Neural cell (in vitro differentiated cells): ENCODE data around the gene FBLN2. TPM values are rescaled to one million over a fixed set of nuclear protein-coding genes. Genes with fewer than 3 reads are reported as not detected.

Experiments used
- H2AFZ ChIP-seq: fragments of 200-600, 300-800 bp; sonication (generic), shearing (Covaris generic); 2 replicates; pipeline ENCODE4 v1.6.0; 2014; ENCODE audit warnings: low read depth, mild to moderate bottlenecking, antibody characterized with exemption, low read length, moderate library complexity
- H3F3A ChIP-seq: fragments of 200-600 bp; shearing (Covaris generic); 2 replicates; pipeline ENCODE4 v1.6.1; 2016; ENCODE audit warnings: mild to moderate bottlenecking, moderate library complexity, mixed read lengths, antibody characterized with exemption, low read length; ENCODE audit not compliant: insufficient read depth, poor library complexity, severe bottlenecking
- H3K27ac ChIP-seq: fragments of 200-600, 300-800 bp; sonication (generic), shearing (Covaris generic); 2 replicates; pipeline ENCODE4 v1.5.1; 2014; ENCODE audit warnings: mild to moderate bottlenecking, low read length, moderate library complexity
- H3K27me3 ChIP-seq: fragments of 300-800, 200-600 bp; sonication (generic), shearing (Covaris generic); 2 replicates; pipeline ENCODE4 v1.6.0; 2014; ENCODE audit warnings: mild to moderate bottlenecking, low read depth, low read length, moderate library complexity; ENCODE audit not compliant: insufficient read depth
- H3K36me3 ChIP-seq: fragments of 300-800, 200-600 bp; sonication (generic), shearing (Covaris generic); 2 replicates; pipeline ENCODE4 v1.5.1; 2014; ENCODE audit warnings: mild to moderate bottlenecking, antibody characterized with exemption, low read length, moderate library complexity; ENCODE audit not compliant: insufficient read depth
- H3K4me2 ChIP-seq: fragments of 300-800, 200-600 bp; sonication (generic), shearing (Covaris generic); 2 replicates; pipeline ENCODE4 v1.6.0; 2014; ENCODE audit warnings: mild to moderate bottlenecking, low read length
- H3K4me3 ChIP-seq: fragments of 300-800, 200-600 bp; sonication (generic), shearing (Covaris generic); 2 replicates; pipeline ENCODE4 v1.5.1; 2014; ENCODE audit warnings: mild to moderate bottlenecking, low read length, moderate library complexity
- H3K79me2 ChIP-seq: fragments of 200-600 bp; shearing (Covaris generic); replicated peaks from 2 replicates; pipeline ENCODE4 v1.6.0; 2014; ENCODE audit warnings: mild to moderate bottlenecking, low read length, moderate library complexity; ENCODE audit not compliant: insufficient read depth
- H3K9ac ChIP-seq: fragments of 300-800, 200-600 bp; sonication (generic), shearing (Covaris generic); 2 replicates; pipeline ENCODE4 v1.6.1; 2016; ENCODE audit warnings: mild to moderate bottlenecking, low read length, mixed read lengths
- H3K9me2 ChIP-seq: fragments of 200-600 bp; shearing (Covaris generic); 2 replicates; pipeline ENCODE4 v1.6.1; 2016; ENCODE audit warnings: mild to moderate bottlenecking, low read length, mixed read lengths; ENCODE audit not compliant: insufficient read depth
- H3K9me3 ChIP-seq: fragments of 200-600, 300-800 bp; sonication (generic), shearing (Covaris generic); 2 replicates; pipeline ENCODE4 v1.6.1; 2016; ENCODE audit warnings: mild to moderate bottlenecking, mixed run types, low read length, moderate library complexity, mixed read lengths
- H4K20me1 ChIP-seq: fragments of 200-600 bp; shearing (Covaris generic); 2 replicates; pipeline ENCODE4 v1.6.1; 2016; ENCODE audit warnings: mild to moderate bottlenecking, mixed run types; ENCODE audit not compliant: insufficient read depth
- EP300 ChIP-seq: fragments of 450-650 bp; conservative IDR thresholded peaks from 2 replicates; pipeline ENCODE4 v1.6.1; 2014; ENCODE audit warnings: antibody characterized with exemption, mild to moderate bottlenecking, moderate library complexity; ENCODE audit not compliant: poor library complexity, severe bottlenecking
- EZH2 ChIP-seq: fragments of 200-600, 300-800 bp; shearing (Covaris generic), sonication (generic); IDR thresholded peaks from 2 replicates; pipeline ENCODE4 v1.6.1; 2014; ENCODE audit warnings: antibody characterized with exemption, low read length, borderline replicate concordance, mild to moderate bottlenecking; ENCODE audit not compliant: insufficient read depth, poor library complexity, severe bottlenecking
- MXI1 ChIP-seq: fragments of 450-650 bp; conservative IDR thresholded peaks from 2 replicates; pipeline ENCODE4 v1.6.1; 2014; ENCODE audit warnings: antibody characterized with exemption, mild to moderate bottlenecking; ENCODE audit not compliant: poor library complexity, severe bottlenecking
- POLR2AphosphoS5 ChIP-seq: IDR thresholded peaks from 2 replicates; pipeline ENCODE4 v1.6.1; 2012
- RAD21 ChIP-seq: fragments of 450-650 bp; conservative IDR thresholded peaks from 2 replicates; pipeline ENCODE4 v1.6.1; 2014; ENCODE audit warnings: antibody characterized with exemption, mild to moderate bottlenecking, moderate library complexity
- SMC3 ChIP-seq: fragments of 450-650 bp; conservative IDR thresholded peaks from 2 replicates; pipeline ENCODE4 v1.6.1; 2014; ENCODE audit warnings: antibody characterized with exemption, mild to moderate bottlenecking, moderate library complexity; ENCODE audit not compliant: poor library complexity
- TAF1 ChIP-seq: IDR thresholded peaks from 2 replicates; pipeline ENCODE4 v1.6.1; 2012; ENCODE audit warnings: low read depth
- polyA plus RNA-seq: library from polyadenylated mRNA; depleted of rRNA; stranded (reverse); fragments of >200 nt; gene quantifications from 2 replicates; pipeline ENCODE4 v1.2.3, GENCODE V29; 2014
- TF ChIP-seq, protein P1 (sequence below): fragments of 450-650 bp; IDR thresholded peaks from 2 replicates; pipeline ENCODE4 v1.5.1; 2014; ENCODE audit warnings: antibody characterized with exemption, mild to moderate bottlenecking, moderate library complexity; ENCODE audit not compliant: poor library complexity, severe bottlenecking
- TF ChIP-seq, protein P2 (sequence below): IDR thresholded peaks from 2 replicates; pipeline ENCODE4 v1.6.1; 2012; ENCODE audit warnings: borderline replicate concordance

FBLN2 gene
- polyA plus RNA-seq, 1 donor from 2014 or later: 0.37 TPM

DNA sequence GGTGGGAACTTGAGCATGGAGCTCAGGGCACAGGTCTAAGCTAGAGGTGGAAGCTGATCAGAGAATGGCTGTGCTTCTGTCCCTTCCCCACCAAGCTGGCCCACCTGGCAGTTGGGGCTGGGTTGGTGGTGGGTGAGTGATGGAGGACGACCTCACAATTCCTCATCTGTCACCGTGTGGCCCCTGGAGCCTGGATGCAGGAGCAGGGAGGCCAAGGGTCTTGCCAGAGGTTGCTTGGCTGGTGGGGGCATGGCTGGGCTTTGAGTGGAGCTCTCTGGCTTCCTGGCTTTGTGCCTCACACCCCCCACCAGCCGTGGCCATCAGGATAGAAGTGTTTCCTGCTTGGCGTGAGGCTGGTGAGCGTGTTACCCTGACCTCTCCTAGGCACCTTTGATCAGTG is 36.0 kb downstream of the FBLN2 start:
- Histone ChIP-seq H3F3A (no peaks in the 10 kb centered on the region), H3K27me3 (no peaks in the 10 kb centered on the region), H3K79me2 (no peaks in the 10 kb centered on the region), H3K9me3 (no peaks in the 10 kb centered on the region), H3K36me3 (no peaks in the 10 kb centered on the region), H2AFZ (no peak overlapping the region), H3K4me2 (no peak overlapping the region), H3K27ac (no peak overlapping the region), H3K9ac (no peak overlapping the region), H4K20me1 (no peaks in the 10 kb centered on the region), H3K9me2 (no peaks in the 10 kb centered on the region), H3K4me3 (no peak overlapping the region)
- TF ChIP-seq EP300: no peak
- TF ChIP-seq MXI1: no peak
- TF ChIP-seq, protein P1, sequence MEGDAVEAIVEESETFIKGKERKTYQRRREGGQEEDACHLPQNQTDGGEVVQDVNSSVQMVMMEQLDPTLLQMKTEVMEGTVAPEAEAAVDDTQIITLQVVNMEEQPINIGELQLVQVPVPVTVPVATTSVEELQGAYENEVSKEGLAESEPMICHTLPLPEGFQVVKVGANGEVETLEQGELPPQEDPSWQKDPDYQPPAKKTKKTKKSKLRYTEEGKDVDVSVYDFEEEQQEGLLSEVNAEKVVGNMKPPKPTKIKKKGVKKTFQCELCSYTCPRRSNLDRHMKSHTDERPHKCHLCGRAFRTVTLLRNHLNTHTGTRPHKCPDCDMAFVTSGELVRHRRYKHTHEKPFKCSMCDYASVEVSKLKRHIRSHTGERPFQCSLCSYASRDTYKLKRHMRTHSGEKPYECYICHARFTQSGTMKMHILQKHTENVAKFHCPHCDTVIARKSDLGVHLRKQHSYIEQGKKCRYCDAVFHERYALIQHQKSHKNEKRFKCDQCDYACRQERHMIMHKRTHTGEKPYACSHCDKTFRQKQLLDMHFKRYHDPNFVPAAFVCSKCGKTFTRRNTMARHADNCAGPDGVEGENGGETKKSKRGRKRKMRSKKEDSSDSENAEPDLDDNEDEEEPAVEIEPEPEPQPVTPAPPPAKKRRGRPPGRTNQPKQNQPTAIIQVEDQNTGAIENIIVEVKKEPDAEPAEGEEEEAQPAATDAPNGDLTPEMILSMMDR: no peak
- TF ChIP-seq SMC3: no peak
- TF ChIP-seq RAD21: no peak
- TF ChIP-seq POLR2AphosphoS5: no peak
- TF ChIP-seq, protein P2, sequence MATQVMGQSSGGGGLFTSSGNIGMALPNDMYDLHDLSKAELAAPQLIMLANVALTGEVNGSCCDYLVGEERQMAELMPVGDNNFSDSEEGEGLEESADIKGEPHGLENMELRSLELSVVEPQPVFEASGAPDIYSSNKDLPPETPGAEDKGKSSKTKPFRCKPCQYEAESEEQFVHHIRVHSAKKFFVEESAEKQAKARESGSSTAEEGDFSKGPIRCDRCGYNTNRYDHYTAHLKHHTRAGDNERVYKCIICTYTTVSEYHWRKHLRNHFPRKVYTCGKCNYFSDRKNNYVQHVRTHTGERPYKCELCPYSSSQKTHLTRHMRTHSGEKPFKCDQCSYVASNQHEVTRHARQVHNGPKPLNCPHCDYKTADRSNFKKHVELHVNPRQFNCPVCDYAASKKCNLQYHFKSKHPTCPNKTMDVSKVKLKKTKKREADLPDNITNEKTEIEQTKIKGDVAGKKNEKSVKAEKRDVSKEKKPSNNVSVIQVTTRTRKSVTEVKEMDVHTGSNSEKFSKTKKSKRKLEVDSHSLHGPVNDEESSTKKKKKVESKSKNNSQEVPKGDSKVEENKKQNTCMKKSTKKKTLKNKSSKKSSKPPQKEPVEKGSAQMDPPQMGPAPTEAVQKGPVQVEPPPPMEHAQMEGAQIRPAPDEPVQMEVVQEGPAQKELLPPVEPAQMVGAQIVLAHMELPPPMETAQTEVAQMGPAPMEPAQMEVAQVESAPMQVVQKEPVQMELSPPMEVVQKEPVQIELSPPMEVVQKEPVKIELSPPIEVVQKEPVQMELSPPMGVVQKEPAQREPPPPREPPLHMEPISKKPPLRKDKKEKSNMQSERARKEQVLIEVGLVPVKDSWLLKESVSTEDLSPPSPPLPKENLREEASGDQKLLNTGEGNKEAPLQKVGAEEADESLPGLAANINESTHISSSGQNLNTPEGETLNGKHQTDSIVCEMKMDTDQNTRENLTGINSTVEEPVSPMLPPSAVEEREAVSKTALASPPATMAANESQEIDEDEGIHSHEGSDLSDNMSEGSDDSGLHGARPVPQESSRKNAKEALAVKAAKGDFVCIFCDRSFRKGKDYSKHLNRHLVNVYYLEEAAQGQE: no peak
- no peak for TF ChIP-seq EZH2
- no peak for TF ChIP-seq TAF1

DNA sequence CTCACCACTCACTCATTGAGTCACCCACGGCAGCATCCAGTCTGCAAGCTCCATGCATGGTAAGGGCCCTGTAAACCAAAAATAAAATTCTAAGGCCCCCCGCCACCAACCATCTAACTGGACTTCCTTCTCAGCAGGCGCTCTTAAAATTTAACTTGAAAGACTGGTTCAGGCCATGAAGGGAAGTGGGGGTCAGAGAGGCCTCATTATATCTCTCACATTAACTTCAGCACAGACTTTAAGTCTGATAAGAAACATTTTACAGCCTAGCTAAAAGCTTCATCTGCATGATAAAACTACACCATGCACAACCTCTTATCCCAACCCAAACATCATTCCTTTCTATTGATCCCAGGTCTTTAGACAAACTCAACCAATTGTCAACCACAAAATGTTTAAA is 38.5 kb downstream of the FBLN2 start:
- Histone ChIP-seq H3K9me2 (no peaks in the 10 kb centered on the region), H3K4me3 (no peak overlapping the region), H3K27me3 (no peaks in the 10 kb centered on the region), H4K20me1 (no peaks in the 10 kb centered on the region), H3F3A (no peaks in the 10 kb centered on the region), H3K36me3 (no peaks in the 10 kb centered on the region), H3K4me2 (no peak overlapping the region), H3K79me2 (no peaks in the 10 kb centered on the region), H3K9ac (no peak overlapping the region), H2AFZ (no peak overlapping the region), H3K9me3 (no peaks in the 10 kb centered on the region), H3K27ac (no peak overlapping the region)
- TF ChIP-seq, protein P2: no peak
- TF ChIP-seq MXI1 (no peak), SMC3 (no peak), EP300 (no peak)
- TF ChIP-seq, protein P1: no peak
